H1 (cell line): ENCODE measurements around the gene LRRC14B.

ENCODE experiments used
- CTCF ChIP-seq, 3 experiments: IDR thresholded peaks; 1 replicate in 2 of 3; 2 replicates in 1 of 3; pipeline versions ENCODE4 v1.5.1 to v1.6.1; 2011; ENCODE audit warnings: low read length in 3 of 3, mild to moderate bottlenecking in 3 of 3, inconsistent platforms in 2 of 3, low read depth in 1 of 3, moderate library complexity in 1 of 3; ENCODE audit not compliant: insufficient read depth in 1 of 3; ENCODE audit errors: control extremely low read depth in 1 of 3
- EZH2 ChIP-seq: fragments of 200-600 bp; sonication (generic); IDR thresholded peaks from 2 replicates; pipeline ENCODE4 v1.7.1; 2012; ENCODE audit warnings: low read depth, mild to moderate bottlenecking, moderate library complexity, low read length, inconsistent platforms; ENCODE audit not compliant: severe bottlenecking
- JUND ChIP-seq: IDR thresholded peaks from 2 replicates; pipeline ENCODE4 v1.6.1; 2011; ENCODE audit warnings: mild to moderate bottlenecking, improper control_type of control experiment, low read length
- KDM1A ChIP-seq: fragments of 200-600, 300-600 bp; sonication (generic); IDR thresholded peaks from 2 replicates; pipeline ENCODE4 v1.7.1; 2016; ENCODE audit warnings: mild to moderate bottlenecking, low read length, borderline replicate concordance
- POLR2A ChIP-seq, 2 experiments: IDR thresholded peaks; 1 replicate in 1 of 2; 2 replicates in 1 of 2; pipeline ENCODE4 v1.6.1; 2011; ENCODE audit warnings: low read depth in 2 of 2, low read length in 2 of 2, mild to moderate bottlenecking in 2 of 2; ENCODE audit errors: control extremely low read depth in 1 of 2
- POLR2AphosphoS5 ChIP-seq: IDR thresholded peaks from 2 replicates; pipeline ENCODE4 v1.6.1; 2011; ENCODE audit warnings: low read depth, low read length
- POU5F1 ChIP-seq: IDR thresholded peaks from 2 replicates; pipeline ENCODE4 v1.6.1; 2011; ENCODE audit warnings: low read depth, mild to moderate bottlenecking, low read length, moderate library complexity
- RBBP5 ChIP-seq: IDR thresholded peaks from 2 replicates; pipeline ENCODE4 v1.7.1; 2012; ENCODE audit warnings: low read depth, mild to moderate bottlenecking, inconsistent platforms, low read length, moderate library complexity, borderline replicate concordance
- SP2 ChIP-seq: IDR thresholded peaks from 2 replicates; pipeline ENCODE4 v1.6.1; 2012; ENCODE audit warnings: mild to moderate bottlenecking, low read length, inconsistent platforms
- TAF1 ChIP-seq: IDR thresholded peaks from 2 replicates; pipeline ENCODE4 v1.6.1; 2011; ENCODE audit warnings: mild to moderate bottlenecking, low read depth, low read length
- USF2 ChIP-seq: IDR thresholded peaks from 2 replicates; pipeline ENCODE4 v1.6.1; 2011; ENCODE audit warnings: low read length, improper control_type of control experiment
- ZNF274 ChIP-seq: IDR thresholded peaks from 2 replicates; pipeline ENCODE4 v1.7.0; 2012; ENCODE audit warnings: low read length, borderline replicate concordance; ENCODE audit errors: extremely low read depth

DNA sequence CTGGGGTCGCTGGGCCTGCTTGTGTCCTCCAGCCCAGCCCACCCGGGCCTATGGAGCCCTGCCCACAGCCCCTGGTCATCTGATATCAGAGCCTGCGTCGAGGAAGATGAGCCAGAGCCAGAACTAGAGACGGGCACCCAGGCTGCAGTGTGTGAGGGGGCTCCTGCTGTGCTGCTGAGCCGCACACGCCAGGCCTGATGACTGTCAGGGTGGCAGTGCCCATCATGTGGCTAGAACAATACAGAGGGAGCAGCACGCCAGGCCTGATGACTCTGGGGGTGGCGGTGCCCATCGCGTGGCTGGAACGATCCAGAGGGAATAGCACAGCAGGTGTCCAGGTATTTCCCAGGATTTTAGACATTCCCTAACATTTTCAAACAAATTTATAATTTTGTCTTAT is 9.2 kb upstream of the LRRC14B start:
- no peak for TF ChIP-seq RBBP5
- no peak for TF ChIP-seq POLR2AphosphoS5
- no peak for TF ChIP-seq SP2
- no peak for TF ChIP-seq CTCF (IDR thresholded peaks at IDR 0.05; ENCODE audit: control extremely low read depth in 1 of 3, insufficient read depth in 1 of 3, low read depth in 1 of 3, low read length in 3 of 3)
- no peak for TF ChIP-seq POLR2A (IDR thresholded peaks at IDR 0.05; ENCODE audit: control extremely low read depth in 1 of 2, low read depth in 2 of 2, low read length in 2 of 2)
- TF ChIP-seq KDM1A, result no peak
- no peak for TF ChIP-seq ZNF274
- no peak for TF ChIP-seq POU5F1
- TF ChIP-seq USF2, result no peak
- TF ChIP-seq TAF1, result no peak
- TF ChIP-seq JUND, result no peak
- no peak for TF ChIP-seq EZH2
